Keratinocyte (primary cell): ENCODE measurements around the gene ZNF407. TPM values are rescaled to one million over a fixed set of nuclear protein-coding genes. Genes with fewer than 3 reads are reported as not detected.

Experiments
- DNase-seq: peaks from one replicate; pipeline ENCODE4 v3.0.0-alpha.2; 2011; ENCODE audit warnings: low read depth, missing footprints, low spot score
- FAIRE-seq: peaks from 2 replicates; lab custom pipeline; 2011; peaks lifted over from hg19 to GRCh38; lab: Jason Lieb, UNC
- H2AFZ ChIP-seq: 2 replicates; pipeline ENCODE4 v1.6.0; 2012; ENCODE audit warnings: low read length, control low read depth, inconsistent platforms; ENCODE audit not compliant: control insufficient read depth
- H3K27ac ChIP-seq: 2 replicates; pipeline ENCODE4 v1.5.1; 2011; ENCODE audit warnings: low read length; ENCODE audit not compliant: control insufficient read depth, insufficient read depth
- H3K27me3 ChIP-seq: 3 replicates; pipeline ENCODE4 v1.6.0; 2011; ENCODE audit warnings: low read length; ENCODE audit not compliant: control insufficient read depth, insufficient read depth; ENCODE audit errors: extremely low read depth
- H3K36me3 ChIP-seq, 2 experiments: 2 replicates in 1 of 2; 3 replicates in 1 of 2; pipeline ENCODE4 v1.5.1; 2011; ENCODE audit warnings: low read length in 2 of 2, mild to moderate bottlenecking in 1 of 2; ENCODE audit not compliant: control insufficient read depth in 2 of 2, insufficient read depth in 2 of 2; ENCODE audit errors: extremely low read depth in 1 of 2
- H3K4me1 ChIP-seq: 3 replicates; pipeline ENCODE4 v1.5.1; 2011; ENCODE audit warnings: low read length; ENCODE audit not compliant: control insufficient read depth, insufficient read depth; ENCODE audit errors: extremely low read depth
- H3K4me2 ChIP-seq: 3 replicates; pipeline ENCODE4 v1.6.0; 2011; ENCODE audit warnings: low read depth, low read length; ENCODE audit not compliant: control insufficient read depth, insufficient read depth; ENCODE audit errors: extremely low read depth
- H3K4me3 ChIP-seq, 3 experiments: fragments of 200-600 bp in 1 of 3; sonication (generic) in 1 of 3; 2 replicates in 2 of 3; 3 replicates in 1 of 3; pipeline ENCODE4 v1.5.1; 2011 to 2016; ENCODE audit warnings: low read length in 3 of 3, mild to moderate bottlenecking in 3 of 3, control low read depth in 2 of 3, inconsistent platforms in 1 of 3, low read depth in 1 of 3, mixed read lengths in 1 of 3, mixed run types in 1 of 3, moderate library complexity in 1 of 3; ENCODE audit not compliant: control insufficient read depth in 2 of 3, insufficient read depth in 2 of 3; ENCODE audit errors: extremely low read depth in 1 of 3
- H3K79me2 ChIP-seq: 2 replicates; pipeline ENCODE4 v1.6.0; 2012; ENCODE audit warnings: low read length; ENCODE audit not compliant: control insufficient read depth, insufficient read depth
- H3K9ac ChIP-seq: 3 replicates; pipeline ENCODE4 v1.6.0; 2011; ENCODE audit warnings: low read length; ENCODE audit not compliant: control insufficient read depth, insufficient read depth; ENCODE audit errors: extremely low read depth
- H3K9me1 ChIP-seq: 3 replicates; pipeline ENCODE4 v1.6.0; 2011; ENCODE audit warnings: low read length; ENCODE audit not compliant: control insufficient read depth, insufficient read depth; ENCODE audit errors: extremely low read depth
- H3K9me3 ChIP-seq: 2 replicates; pipeline ENCODE4 v1.5.1; 2012; ENCODE audit warnings: low read depth, low read length; ENCODE audit not compliant: control insufficient read depth
- H4K20me1 ChIP-seq: 3 replicates; pipeline ENCODE4 v1.6.0; 2011; ENCODE audit warnings: low read length; ENCODE audit not compliant: control insufficient read depth, insufficient read depth; ENCODE audit errors: extremely low read depth
- EZH2 ChIP-seq: IDR thresholded peaks from one replicate; pipeline ENCODE4 v1.6.1; 2012; ENCODE audit warnings: inconsistent platforms, mild to moderate bottlenecking, low read length, moderate library complexity
- dilution Hi-C: fragments of 300-500 bp; cut with MboI; formaldehyde crosslinking; loops from one replicate; pipeline ENCODE4 v1.7.0; 2020; ENCODE audit warnings: low sequenced_read_pairs; ENCODE audit not compliant: extremely low pct_ligation_motif_present
- polyA plus RNA-seq, 5 experiments: library from polyadenylated mRNA; depleted of rRNA in 3 of 5; stranded (reverse) in 3 of 5; stranded (forward) in 1 of 5; unstranded in 1 of 5; fragments of >200 nt; gene quantifications; 1 replicate in 1 of 5; 2 replicates in 3 of 5; 3 replicates in 1 of 5; pipeline versions ENCODE4 v1.2.1 to v1.2.3, GENCODE V29; 2011 to 2012; ENCODE audit warnings: missing spikeins in 2 of 5, low read depth in 1 of 5, low replicate concordance in 1 of 5
- TF ChIP-seq, protein P1 (sequence below), 3 experiments: IDR thresholded peaks in 1 of 3; conservative IDR thresholded peaks in 1 of 3; optimal IDR thresholded peaks in 1 of 3; 2 replicates in 2 of 3; 3 replicates in 1 of 3; pipeline versions ENCODE3 to v1.5.1; 2011; ENCODE audit warnings: low read length in 3 of 3, mild to moderate bottlenecking in 3 of 3, moderate library complexity in 2 of 3, control low read depth in 1 of 3, inconsistent platforms in 1 of 3; ENCODE audit not compliant: insufficient read depth in 2 of 3; ENCODE audit errors: extremely low read depth in 1 of 3

Gene ZNF407
- polyA plus RNA-seq, 1 donor (not counting 4 experiments of a cell fraction or from before 2014, with no cell fraction given) = 3.8 TPM

DNA sequence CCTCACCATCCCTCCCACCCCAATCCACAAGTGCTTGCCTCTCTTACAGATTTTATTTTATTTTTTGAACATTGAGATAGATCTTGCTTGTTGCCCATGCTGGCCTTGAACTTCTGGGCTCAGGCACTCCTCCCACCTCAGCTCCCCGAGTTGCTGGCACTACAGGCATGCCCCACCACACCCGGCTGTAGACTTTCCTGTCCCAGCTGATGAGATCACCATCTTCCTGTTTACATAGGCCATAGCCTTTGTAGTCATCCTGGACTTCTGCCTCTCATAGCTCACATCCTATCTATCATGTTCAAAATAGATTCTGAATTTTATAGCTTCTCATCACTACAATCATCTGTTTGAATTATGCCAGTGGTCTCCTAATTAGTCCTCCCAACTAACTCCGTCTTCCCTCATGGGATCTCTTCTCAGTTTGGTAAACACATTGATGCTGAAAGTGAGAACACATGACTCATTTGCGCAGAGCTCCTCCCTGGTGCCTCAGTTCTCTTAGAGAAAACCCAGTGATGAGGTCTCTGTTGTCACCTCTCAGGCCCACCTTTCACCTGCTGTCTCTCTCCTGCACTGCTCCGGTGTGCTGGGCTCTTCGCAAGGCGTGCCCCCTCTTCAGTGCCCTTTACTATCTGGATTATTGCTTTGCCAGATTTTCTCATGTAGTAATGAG is 243.0 kb downstream of the ZNF407 start:
- no peak for TF ChIP-seq EZH2
- TF ChIP-seq, protein P1, sequence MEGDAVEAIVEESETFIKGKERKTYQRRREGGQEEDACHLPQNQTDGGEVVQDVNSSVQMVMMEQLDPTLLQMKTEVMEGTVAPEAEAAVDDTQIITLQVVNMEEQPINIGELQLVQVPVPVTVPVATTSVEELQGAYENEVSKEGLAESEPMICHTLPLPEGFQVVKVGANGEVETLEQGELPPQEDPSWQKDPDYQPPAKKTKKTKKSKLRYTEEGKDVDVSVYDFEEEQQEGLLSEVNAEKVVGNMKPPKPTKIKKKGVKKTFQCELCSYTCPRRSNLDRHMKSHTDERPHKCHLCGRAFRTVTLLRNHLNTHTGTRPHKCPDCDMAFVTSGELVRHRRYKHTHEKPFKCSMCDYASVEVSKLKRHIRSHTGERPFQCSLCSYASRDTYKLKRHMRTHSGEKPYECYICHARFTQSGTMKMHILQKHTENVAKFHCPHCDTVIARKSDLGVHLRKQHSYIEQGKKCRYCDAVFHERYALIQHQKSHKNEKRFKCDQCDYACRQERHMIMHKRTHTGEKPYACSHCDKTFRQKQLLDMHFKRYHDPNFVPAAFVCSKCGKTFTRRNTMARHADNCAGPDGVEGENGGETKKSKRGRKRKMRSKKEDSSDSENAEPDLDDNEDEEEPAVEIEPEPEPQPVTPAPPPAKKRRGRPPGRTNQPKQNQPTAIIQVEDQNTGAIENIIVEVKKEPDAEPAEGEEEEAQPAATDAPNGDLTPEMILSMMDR (optimal IDR thresholded peaks at IDR 0.05 in 1 of 3, IDR thresholded peaks at IDR 0.05 in 1 of 3, conservative IDR thresholded peaks at IDR 0.05 in 1 of 3; ENCODE audit: extremely low read depth in 1 of 3, insufficient read depth in 2 of 3, low read length in 3 of 3) = no peak
- H4K20me1 ChIP-seq = no peaks in the 10 kb centered on the region
- H3K9me1 ChIP-seq = no peaks in the 10 kb centered on the region
- no peak overlapping the region for H3K9ac ChIP-seq
- no peak overlapping the region for H3K4me2 ChIP-seq
- H3K36me3 ChIP-seq = no peaks in the 10 kb centered on the region
- no peaks in the 10 kb centered on the region for H3K79me2 ChIP-seq
- no peak overlapping the region for H3K27ac ChIP-seq
- no peak overlapping the region for H2AFZ ChIP-seq
- no peak for FAIRE-seq
- H3K9me3 ChIP-seq = no peaks in the 10 kb centered on the region
- H3K4me1 ChIP-seq = peaks cover 5% of the 10 kb centered on the region
- dilution Hi-C loops = no loop called here
- no peak for DNase-seq
- H3K4me3 ChIP-seq = no peak overlapping the region
- H3K27me3 ChIP-seq = no peaks in the 10 kb centered on the region

DNA sequence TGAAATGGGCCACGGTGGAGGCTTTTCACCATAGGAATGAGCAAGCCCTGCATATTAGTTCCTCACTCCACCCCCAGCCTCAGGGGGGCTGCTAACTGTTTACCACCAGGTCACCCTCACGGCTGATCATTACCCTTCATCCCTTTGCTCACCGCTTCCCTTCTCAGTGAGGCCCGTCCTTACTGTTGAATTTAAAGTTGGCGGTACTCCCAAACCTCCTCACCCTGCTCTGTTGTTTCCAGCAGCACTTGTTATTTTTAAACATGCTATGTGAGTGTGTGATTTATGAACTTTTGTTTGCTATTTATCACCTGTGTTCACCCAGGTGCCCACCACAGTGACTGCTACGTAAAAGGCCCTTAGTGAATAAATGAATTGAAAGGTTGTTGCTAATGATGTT is 243.6 kb downstream of the ZNF407 start:
- Histone ChIP-seq H3K4me1 (peaks cover 5% of the 10 kb centered on the region), H4K20me1 (no peaks in the 10 kb centered on the region), H3K9ac (no peak overlapping the region), H3K36me3 (no peaks in the 10 kb centered on the region), H3K4me3 (no peak overlapping the region), H3K9me1 (no peaks in the 10 kb centered on the region), H3K27me3 (no peaks in the 10 kb centered on the region), H3K4me2 (no peak overlapping the region), H3K9me3 (no peaks in the 10 kb centered on the region), H3K79me2 (no peaks in the 10 kb centered on the region), H2AFZ (no peak overlapping the region), H3K27ac (no peak overlapping the region)
- TF ChIP-seq, protein P1 (optimal IDR thresholded peaks at IDR 0.05 in 1 of 3, IDR thresholded peaks at IDR 0.05 in 1 of 3, conservative IDR thresholded peaks at IDR 0.05 in 1 of 3; ENCODE audit: extremely low read depth in 1 of 3, insufficient read depth in 2 of 3, low read length in 3 of 3) = no peak
- no peak for TF ChIP-seq EZH2
- FAIRE-seq = no peak
- dilution Hi-C loops = no loop called here
- no peak for DNase-seq
